Fibroblast of lung (primary cell): ENCODE results near the gene CACFD1. TPM values are rescaled to one million over a fixed set of nuclear protein-coding genes. Genes with fewer than 3 reads are reported as not detected.

Source experiments
- DNase-seq, 2 donors: peaks; one replicate each; pipeline versions ENCODE4 v3.0.0 to v3.0.0-alpha.2; 2010; ENCODE audit warnings: low read depth in 2 of 2
- H2AFZ ChIP-seq: 2 replicates; pipeline ENCODE4 v1.5.1; 2012; ENCODE audit warnings: low read length, control low read depth, inconsistent platforms
- H3K27ac ChIP-seq: 2 replicates; pipeline ENCODE4 v1.5.1; 2011; ENCODE audit warnings: low read length, control low read depth; ENCODE audit not compliant: insufficient read depth
- H3K27me3 ChIP-seq: 2 replicates; pipeline ENCODE4 v1.5.1; 2011; ENCODE audit warnings: mild to moderate bottlenecking, low read length; ENCODE audit not compliant: control insufficient read depth, insufficient read depth
- H3K36me3 ChIP-seq: 2 replicates; pipeline ENCODE4 v1.5.1; 2011; ENCODE audit warnings: low read length; ENCODE audit not compliant: control insufficient read depth, insufficient read depth
- H3K4me1 ChIP-seq: 2 replicates; pipeline ENCODE4 v1.5.1; 2011; ENCODE audit warnings: low read length; ENCODE audit not compliant: control insufficient read depth, insufficient read depth; ENCODE audit errors: extremely low read depth
- H3K4me2 ChIP-seq: 2 replicates; pipeline ENCODE4 v1.5.1; 2011; ENCODE audit warnings: low read length, control low read depth; ENCODE audit not compliant: insufficient read depth; ENCODE audit errors: extremely low read depth
- H3K4me3 ChIP-seq, 4 experiments: fragments of 200-600 bp in 1 of 4; sonication (generic) in 1 of 4; replicated peaks in 1 of 4; 2 replicates each; pipeline ENCODE4 v1.5.1; 2011 to 2016; ENCODE audit warnings: low read length in 4 of 4, low read depth in 3 of 4, mild to moderate bottlenecking in 3 of 4, control low read depth in 2 of 4, inconsistent platforms in 1 of 4, mixed read lengths in 1 of 4; ENCODE audit not compliant: insufficient read depth in 1 of 4; ENCODE audit errors: control extremely low read depth in 1 of 4
- H3K79me2 ChIP-seq: 2 replicates; pipeline ENCODE4 v1.5.1; 2012; ENCODE audit warnings: mild to moderate bottlenecking, low read length, inconsistent platforms; ENCODE audit not compliant: control insufficient read depth, insufficient read depth
- H3K9ac ChIP-seq: 2 replicates; pipeline ENCODE4 v1.5.1; 2011; ENCODE audit warnings: mild to moderate bottlenecking, low read length, control low read depth; ENCODE audit not compliant: insufficient read depth
- H3K9me3 ChIP-seq: 2 replicates; pipeline ENCODE4 v1.5.1; 2012; ENCODE audit warnings: low read depth, low read length; ENCODE audit not compliant: control insufficient read depth, insufficient read depth
- H4K20me1 ChIP-seq: 2 replicates; pipeline ENCODE4 v1.5.1; 2011; ENCODE audit warnings: low read length; ENCODE audit not compliant: control insufficient read depth, insufficient read depth; ENCODE audit errors: extremely low read depth
- EZH2 ChIP-seq: IDR thresholded peaks from 2 replicates; pipeline ENCODE4 v1.5.1; 2012; ENCODE audit warnings: low read length, control low read depth, mild to moderate bottlenecking; ENCODE audit errors: missing control alignments
- polyA plus RNA-seq, 2 donors: library from polyadenylated mRNA; depleted of rRNA in 1 of 2; stranded (reverse) in 1 of 2; unstranded in 1 of 2; fragments of >200 nt; gene quantifications; 2 replicates each; pipeline ENCODE4 v1.2.1, GENCODE V29; 2011 to 2012; ENCODE audit warnings: missing spikeins in 1 of 2
- total RNA-seq: library from RNA; depleted of rRNA; stranded (reverse); fragments of >200 nt; gene quantifications from 2 replicates; pipeline ENCODE4 v1.2.1, GENCODE V29; 2014
- TF ChIP-seq, protein P1 (sequence below), 2 donors: IDR thresholded peaks in 1 of 2; conservative IDR thresholded peaks in 1 of 2; 1 replicate in 1 of 2; 2 replicates in 1 of 2; pipeline ENCODE4 v1.5.1; 2011 to 2012; ENCODE audit warnings: low read length in 2 of 2, control low read depth in 1 of 2, inconsistent platforms in 1 of 2, low read depth in 1 of 2, mild to moderate bottlenecking in 1 of 2

Gene CACFD1
- total and polyA plus RNA-seq, 2 donors (not counting 1 experiment from before 2014, with no cell fraction given) = 4.7 to 9.1 TPM

GRCh38 chr9:133519693-133520092, 59.9 kb downstream of the CACFD1 start:
- H3K36me3 ChIP-seq = no peaks in the 10 kb centered on the region
- H3K4me2 ChIP-seq = no peak overlapping the region
- H2AFZ ChIP-seq = no peak overlapping the region
- peaks cover 2% of the 10 kb centered on the region for H3K27me3 ChIP-seq
- peak in 1 of 2 donors; percentile 15 for DNase-seq
- no peak overlapping the region for H3K27ac ChIP-seq
- H3K9ac ChIP-seq = no peak overlapping the region
- H3K9me3 ChIP-seq = no peaks in the 10 kb centered on the region
- no peak overlapping the region for H3K4me3 ChIP-seq
- H3K4me1 ChIP-seq = no peaks in the 10 kb centered on the region
- H3K79me2 ChIP-seq = no peaks in the 10 kb centered on the region
- H4K20me1 ChIP-seq = no peaks in the 10 kb centered on the region
- TF ChIP-seq EZH2 = no peak
- TF ChIP-seq, protein P1, sequence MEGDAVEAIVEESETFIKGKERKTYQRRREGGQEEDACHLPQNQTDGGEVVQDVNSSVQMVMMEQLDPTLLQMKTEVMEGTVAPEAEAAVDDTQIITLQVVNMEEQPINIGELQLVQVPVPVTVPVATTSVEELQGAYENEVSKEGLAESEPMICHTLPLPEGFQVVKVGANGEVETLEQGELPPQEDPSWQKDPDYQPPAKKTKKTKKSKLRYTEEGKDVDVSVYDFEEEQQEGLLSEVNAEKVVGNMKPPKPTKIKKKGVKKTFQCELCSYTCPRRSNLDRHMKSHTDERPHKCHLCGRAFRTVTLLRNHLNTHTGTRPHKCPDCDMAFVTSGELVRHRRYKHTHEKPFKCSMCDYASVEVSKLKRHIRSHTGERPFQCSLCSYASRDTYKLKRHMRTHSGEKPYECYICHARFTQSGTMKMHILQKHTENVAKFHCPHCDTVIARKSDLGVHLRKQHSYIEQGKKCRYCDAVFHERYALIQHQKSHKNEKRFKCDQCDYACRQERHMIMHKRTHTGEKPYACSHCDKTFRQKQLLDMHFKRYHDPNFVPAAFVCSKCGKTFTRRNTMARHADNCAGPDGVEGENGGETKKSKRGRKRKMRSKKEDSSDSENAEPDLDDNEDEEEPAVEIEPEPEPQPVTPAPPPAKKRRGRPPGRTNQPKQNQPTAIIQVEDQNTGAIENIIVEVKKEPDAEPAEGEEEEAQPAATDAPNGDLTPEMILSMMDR (conservative IDR thresholded peaks at IDR 0.05 in 1 of 2, IDR thresholded peaks at IDR 0.05 in 1 of 2; ENCODE audit: low read depth in 1 of 2, low read length in 2 of 2) = no peak

DNA sequence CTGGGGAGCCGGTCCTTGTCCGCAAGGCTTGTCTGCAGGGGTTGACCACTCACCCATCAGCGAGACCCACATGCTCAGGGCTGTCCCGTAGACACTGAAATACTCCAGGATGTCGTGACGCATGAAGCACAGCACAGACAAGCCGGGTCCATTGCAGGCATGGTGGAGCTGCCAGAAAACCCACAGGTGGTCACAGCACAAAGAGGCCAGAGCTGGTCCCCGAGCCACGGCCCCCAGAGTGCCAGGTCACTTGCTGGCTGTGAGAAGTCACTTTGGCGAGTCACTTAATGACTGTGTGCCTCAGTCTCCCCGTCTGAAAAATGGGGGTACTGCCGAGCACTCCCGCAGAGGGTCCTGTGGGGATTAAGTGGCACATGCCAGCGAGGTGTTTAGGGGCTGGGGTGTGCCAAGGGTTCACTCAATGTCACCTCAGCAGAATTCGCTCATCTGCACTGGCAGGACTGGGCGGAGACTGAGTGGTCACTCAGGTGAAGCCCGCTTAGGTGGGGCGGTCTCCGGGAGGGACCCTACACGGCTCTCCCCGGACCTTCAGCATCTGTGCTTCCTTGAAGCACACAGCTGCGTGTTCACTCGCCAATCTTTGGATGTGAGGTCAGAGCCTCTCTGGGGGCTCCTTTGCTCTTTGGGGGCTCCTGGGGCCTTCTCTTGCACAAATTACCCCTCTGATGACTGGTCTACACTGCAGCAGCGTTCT, 60.5 kb downstream of the CACFD1 start:
- no peak for DNase-seq
- Histone ChIP-seq H3K27ac (no peak overlapping the region), H4K20me1 (no peaks in the 10 kb centered on the region), H3K9me3 (no peaks in the 10 kb centered on the region), H2AFZ (no peak overlapping the region), H3K4me2 (no peak overlapping the region), H3K27me3 (peaks cover 2% of the 10 kb centered on the region), H3K79me2 (no peaks in the 10 kb centered on the region), H3K9ac (no peak overlapping the region), H3K4me1 (no peaks in the 10 kb centered on the region), H3K4me3 (no peak overlapping the region), H3K36me3 (no peaks in the 10 kb centered on the region)
- TF ChIP-seq EZH2 = no peak
- TF ChIP-seq, protein P1 (conservative IDR thresholded peaks at IDR 0.05 in 1 of 2, IDR thresholded peaks at IDR 0.05 in 1 of 2; ENCODE audit: low read depth in 1 of 2, low read length in 2 of 2) = no peak

Other genes starting within 250 kb of the CACFD1 start
- not detected in 2 replicates for gene ABO, start 184.8 kb upstream of the CACFD1 start, total RNA-seq
- not detected in 2 replicates for gene ABO, start 184.8 kb upstream of the CACFD1 start, polyA plus RNA-seq
- 6.7 and 8.3 TPM in 2 replicates for gene SURF6, start 123.8 kb upstream of the CACFD1 start, total RNA-seq
- gene SURF6, start 123.8 kb upstream of the CACFD1 start, polyA plus RNA-seq = 3.9 and 4.8 TPM in 2 replicates
- 12.8 and 17.8 TPM in 2 replicates for gene MED22, start 111.8 kb upstream of the CACFD1 start, total RNA-seq
- 13.9 and 14.8 TPM in 2 replicates for gene MED22, start 111.8 kb upstream of the CACFD1 start, polyA plus RNA-seq
- 1,820 and 2,853 TPM in 2 replicates for gene RPL7A, start 111.8 kb upstream of the CACFD1 start, total RNA-seq
- 2,991 and 3,227 TPM in 2 replicates for gene RPL7A, start 111.8 kb upstream of the CACFD1 start, polyA plus RNA-seq
- gene SURF1, start 103.5 kb upstream of the CACFD1 start, total RNA-seq = 22.6 and 27.9 TPM in 2 replicates
- 31.7 and 36.8 TPM in 2 replicates for gene SURF1, start 103.5 kb upstream of the CACFD1 start, polyA plus RNA-seq
- gene SURF2, start 103.4 kb upstream of the CACFD1 start, total RNA-seq = 13.9 and 20.3 TPM in 2 replicates
- gene SURF2, start 103.4 kb upstream of the CACFD1 start, polyA plus RNA-seq = 11.2 and 16.5 TPM in 2 replicates
- 295 and 338 TPM in 2 replicates for gene SURF4, start 83.9 kb upstream of the CACFD1 start, total RNA-seq
- gene SURF4, start 83.9 kb upstream of the CACFD1 start, polyA plus RNA-seq = 358 and 384 TPM in 2 replicates
- gene STKLD1, start 83.6 kb upstream of the CACFD1 start, total RNA-seq = 0.51 and 0.99 TPM in 2 replicates
- gene STKLD1, start 83.6 kb upstream of the CACFD1 start, polyA plus RNA-seq = 0.62 and 0.79 TPM in 2 replicates
- 21.1 and 21.3 TPM in 2 replicates for gene REXO4, start 42.0 kb upstream of the CACFD1 start, total RNA-seq
- gene REXO4, start 42.0 kb upstream of the CACFD1 start, polyA plus RNA-seq = 16.6 and 17.2 TPM in 2 replicates
- gene ADAMTS13, start 37.6 kb upstream of the CACFD1 start, total RNA-seq = 2.3 and 3.1 TPM in 2 replicates
- 0.45 and 0.78 TPM in 2 replicates for gene ADAMTS13, start 37.6 kb upstream of the CACFD1 start, polyA plus RNA-seq
- 5.6 and 9.1 TPM in 2 replicates for gene SLC2A6, start 19.1 kb downstream of the CACFD1 start, total RNA-seq
- gene SLC2A6, start 19.1 kb downstream of the CACFD1 start, polyA plus RNA-seq = 6.7 and 7.6 TPM in 2 replicates
- not detected in 2 replicates for gene MYMK, start 65.0 kb downstream of the CACFD1 start, total RNA-seq
- gene MYMK, start 65.0 kb downstream of the CACFD1 start, polyA plus RNA-seq = not detected in 2 replicates
- under 0.01 TPM in 2 replicates for gene ADAMTSL2, start 74.7 kb downstream of the CACFD1 start, total RNA-seq
- 0.09 TPM in 1 of 2 replicates, not detected in the other for gene ADAMTSL2, start 74.7 kb downstream of the CACFD1 start, polyA plus RNA-seq
- gene FAM163B, start 149.4 kb downstream of the CACFD1 start, total RNA-seq = not detected in 2 replicates
- not detected in 2 replicates for gene FAM163B, start 149.4 kb downstream of the CACFD1 start, polyA plus RNA-seq
- not detected in 2 replicates for gene DBH, start 176.4 kb downstream of the CACFD1 start, total RNA-seq
- gene DBH, start 176.4 kb downstream of the CACFD1 start, polyA plus RNA-seq = not detected in 2 replicates